K562 (cell line): Measurements from ENCODE around the gene CHPF. TPM values are rescaled to one million over a fixed set of nuclear protein-coding genes. Genes with fewer than 3 reads are reported as not detected.

ENCODE experiments used
- ATAC-seq: fragments of 200-7000 bp; cut with Tn5 transposase; 3 replicates; pipeline ENCODE4 v1.9.1; 2020; ENCODE audit warnings: moderate library complexity
- BruUV-seq: library from RNA; stranded (reverse); fragments of 400-500 nt; replicated peaks from 2 replicates; lab custom pipeline; 2021; lab: Mats Ljungman, UMichigan
- CTCF ChIA-PET: fragments of 300-600 bp; formaldehyde crosslinking; extraction: SDS; loops from one replicate; lab custom pipeline; 2021; ENCODE audit warnings: low intra/inter-chr PET ratio; lab: Yijun Ruan, JAX
- POLR2A ChIA-PET: fragments of 300-600, 350-650 bp; sonication (Branson Sonifier 250); formaldehyde crosslinking; extraction: SDS; loops from one replicate; lab custom pipeline; 2021; ENCODE audit warnings: antibody characterized with exemption, inconsistent platforms; lab: Yijun Ruan, JAX
- DNase-seq, 4 experiments: peaks; one replicate each; pipeline versions ENCODE4 v3.0.0 to v3.0.0-alpha.2; 2011 to 2018; ENCODE audit warnings: low spot score in 3 of 4, mixed read lengths in 3 of 4; ENCODE audit errors: extremely low read depth in 1 of 4
- FAIRE-seq: peaks from 2 replicates; lab custom pipeline; 2011; peaks lifted over from hg19 to GRCh38; lab: Jason Lieb, UNC
- H2AFZ ChIP-seq: 2 replicates; pipeline ENCODE4 v1.6.0; 2011; ENCODE audit warnings: low read depth, low read length, control low read depth, inconsistent platforms
- H3K27ac ChIP-seq: fragments of 200-600 bp; 3 replicates; pipeline ENCODE4 v1.8.0; 2011; ENCODE audit warnings: low read depth, mild to moderate bottlenecking, control low read depth, inconsistent platforms, low read length, moderate library complexity, mixed read lengths; ENCODE audit errors: extremely low read depth
- H3K27me3 ChIP-seq, 2 experiments: fragments of 300-600 bp in 1 of 2; 2 replicates in 1 of 2; 3 replicates in 1 of 2; pipeline versions ENCODE4 v1.6.0 to v1.8.0; 2011; ENCODE audit warnings: inconsistent platforms in 2 of 2, low read length in 2 of 2, mild to moderate bottlenecking in 1 of 2, mixed read lengths in 1 of 2, moderate library complexity in 1 of 2; ENCODE audit not compliant: control insufficient read depth in 2 of 2, insufficient read depth in 2 of 2
- H3K36me3 ChIP-seq: fragments of 300-600 bp; 3 replicates; pipeline ENCODE4 v1.8.0; 2011; ENCODE audit warnings: mild to moderate bottlenecking, low read length, inconsistent platforms; ENCODE audit not compliant: control insufficient read depth, insufficient read depth
- H3K4me1 ChIP-seq, 2 experiments: fragments of 200-600 bp in 1 of 2; replicated peaks in 1 of 2; 2 replicates in 1 of 2; 3 replicates in 1 of 2; pipeline versions ENCODE4 v1.5.1 to v1.8.0; 2011; ENCODE audit warnings: inconsistent platforms in 2 of 2, low read length in 2 of 2, mild to moderate bottlenecking in 1 of 2, mixed read lengths in 1 of 2, moderate library complexity in 1 of 2; ENCODE audit not compliant: control insufficient read depth in 2 of 2, insufficient read depth in 2 of 2
- H3K4me2 ChIP-seq: 2 replicates; pipeline ENCODE4 v1.6.1; 2011; ENCODE audit warnings: low read length, control low read depth, inconsistent platforms, mixed read lengths; ENCODE audit not compliant: insufficient read depth
- H3K4me3 ChIP-seq: fragments of 200-600 bp; sonication (generic), shearing (Covaris generic); 2 replicates; pipeline ENCODE4 v1.5.1; 2016; ENCODE audit warnings: control low read depth, inconsistent platforms
- H3K79me2 ChIP-seq: fragments of 200-600 bp; 3 replicates; pipeline ENCODE4 v1.8.0; 2011; ENCODE audit warnings: low read length, inconsistent platforms; ENCODE audit not compliant: control insufficient read depth, insufficient read depth
- H3K9ac ChIP-seq, 2 experiments: 2 replicates each; pipeline versions ENCODE4 v1.6.0 to v1.6.1; 2011; ENCODE audit warnings: low read depth in 2 of 2, low read length in 2 of 2, control low read depth in 1 of 2, inconsistent platforms in 1 of 2, mild to moderate bottlenecking in 1 of 2, mixed read lengths in 1 of 2; ENCODE audit not compliant: insufficient read depth in 1 of 2
- H3K9me1 ChIP-seq: one replicate; pipeline ENCODE4 v1.6.0; 2011; ENCODE audit warnings: inconsistent platforms, mild to moderate bottlenecking, low read length, moderate library complexity; ENCODE audit not compliant: control insufficient read depth, insufficient read depth
- H3K9me3 ChIP-seq: replicated peaks from 2 replicates; pipeline ENCODE4 v1.5.1; 2011; ENCODE audit warnings: low read depth, low read length, inconsistent platforms; ENCODE audit not compliant: control insufficient read depth, insufficient read depth
- H4K20me1 ChIP-seq: replicated peaks from 2 replicates; pipeline ENCODE4 v1.6.1; 2011; ENCODE audit warnings: low read length, inconsistent platforms, mixed read lengths; ENCODE audit not compliant: control insufficient read depth, insufficient read depth
- RNF2 ChIP-seq: sonication (generic); IDR thresholded peaks from 2 replicates; pipeline ENCODE4 v1.6.1; 2016
- WGBS: fragments of 100-300 bp; shearing (Covaris generic); methylation state at CpG from one replicate; pipeline ENCODE4 v1.1.6; 2016; ENCODE audit warnings: low coverage, mixed read lengths; ENCODE audit not compliant: insufficient coverage; ENCODE audit errors: missing lambda C conversion rate; 5-methylcytosine and 5-hydroxymethylcytosine counted together
- in situ Hi-C: fragments of 300-500 bp; cut with MboI; formaldehyde crosslinking; loops from 4 replicates; pipeline ENCODE4 v1.15.0; 2018; ENCODE audit warnings: inconsistent platforms, mixed read lengths
- intact Hi-C: fragments of 100-400 bp; cut with micrococcal nuclease; formaldehyde crosslinking; loops from 2 replicates; pipeline ENCODE4 v1.14.2; 2022
- polyA plus RNA-seq, 8 experiments: library from polyadenylated mRNA; depleted of rRNA in 4 of 8; stranded (reverse) in 5 of 8; unstranded in 3 of 8; fragments of >200 nt; fragmentation: Nextera tagmentation in 2 of 8; fragmentation: Illumina TruSeq in 1 of 8; extraction: Ambion mirVana in 2 of 8; extraction: Trizol in 1 of 8; gene quantifications; 2 replicates each; pipeline versions ENCODE4 v1.2.1 to v1.2.3, GENCODE V29; 2011 to 2014; ENCODE audit warnings: inconsistent platforms in 1 of 8, missing spikeins in 1 of 8
- total RNA-seq, 7 experiments: library from RNA; depleted of rRNA in 6 of 7; stranded (reverse); fragments of >200 nt in 6 of 7; fragmentation: Illumina TruSeq in 2 of 7; extraction: Trizol in 2 of 7; gene quantifications; 2 replicates each; pipeline versions ENCODE4 v1.2.1 to v1.2.3, GENCODE V29; 2011 to 2021; ENCODE audit warnings: low replicate concordance in 1 of 7
- TF ChIP-seq, protein P1 (sequence below): sonication (generic); formaldehyde crosslinking; IDR thresholded peaks from 2 replicates; pipeline ENCODE4 v1.8.1; 2023; ENCODE audit warnings: mild to moderate bottlenecking, missing genetic modification reagents

CHPF gene
- total and polyA plus RNA-seq, 9 of the 15 experiments (the other 6 are each of a cell fraction or from before 2014, with no cell fraction given): 0.15 to 57.2 (median 7.9) TPM

DNA sequence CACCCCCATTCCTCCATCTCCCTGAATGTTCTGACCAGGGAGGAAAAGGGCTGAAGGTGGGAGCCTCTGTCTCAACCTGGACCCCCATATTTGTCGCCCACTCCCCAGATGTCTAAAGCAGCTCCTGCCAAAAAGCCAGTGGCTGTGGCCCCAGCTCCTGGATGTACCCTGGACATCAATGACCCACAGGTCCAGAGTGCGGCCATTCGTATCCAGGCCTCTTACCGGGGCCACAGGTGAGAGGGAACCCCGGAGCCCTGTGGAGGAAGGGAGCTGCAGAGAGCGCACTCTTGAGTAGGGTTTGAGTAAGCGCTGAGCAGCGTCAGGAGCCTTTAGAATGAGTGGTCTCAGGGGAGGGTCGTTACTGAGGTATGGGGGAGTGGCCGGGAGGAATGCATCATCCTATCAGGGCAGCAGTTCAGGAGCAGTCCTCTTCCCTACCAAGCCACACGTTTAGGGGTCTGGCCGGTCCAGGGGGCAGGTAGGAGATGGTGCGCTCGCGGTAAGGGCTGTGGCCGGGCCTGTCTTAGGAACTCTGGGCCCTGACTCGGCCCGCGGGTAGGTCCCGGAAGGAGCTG lies 47.3 kb downstream of the CHPF start:
- H3K4me1 ChIP-seq: peaks cover 33 to 65% of the 10 kb centered on the region in 2 experiments
- FAIRE-seq: no peak
- H3K4me2 ChIP-seq: no peak overlapping the region
- no peak overlapping the region for H3K4me3 ChIP-seq
- BruUV-seq: no TSS peak
- no peaks in the 10 kb centered on the region for H3K9me1 ChIP-seq
- CTCF ChIA-PET: interaction anchor here (0.8 to 2.2 kb wide), 3 partner anchors 13 to 34 kb away, joined by 3 to 9 read pairs (median 3); no protein-coding TSS in a partner anchor
- H4K20me1 ChIP-seq: no peaks in the 10 kb centered on the region
- TF ChIP-seq, protein P1, sequence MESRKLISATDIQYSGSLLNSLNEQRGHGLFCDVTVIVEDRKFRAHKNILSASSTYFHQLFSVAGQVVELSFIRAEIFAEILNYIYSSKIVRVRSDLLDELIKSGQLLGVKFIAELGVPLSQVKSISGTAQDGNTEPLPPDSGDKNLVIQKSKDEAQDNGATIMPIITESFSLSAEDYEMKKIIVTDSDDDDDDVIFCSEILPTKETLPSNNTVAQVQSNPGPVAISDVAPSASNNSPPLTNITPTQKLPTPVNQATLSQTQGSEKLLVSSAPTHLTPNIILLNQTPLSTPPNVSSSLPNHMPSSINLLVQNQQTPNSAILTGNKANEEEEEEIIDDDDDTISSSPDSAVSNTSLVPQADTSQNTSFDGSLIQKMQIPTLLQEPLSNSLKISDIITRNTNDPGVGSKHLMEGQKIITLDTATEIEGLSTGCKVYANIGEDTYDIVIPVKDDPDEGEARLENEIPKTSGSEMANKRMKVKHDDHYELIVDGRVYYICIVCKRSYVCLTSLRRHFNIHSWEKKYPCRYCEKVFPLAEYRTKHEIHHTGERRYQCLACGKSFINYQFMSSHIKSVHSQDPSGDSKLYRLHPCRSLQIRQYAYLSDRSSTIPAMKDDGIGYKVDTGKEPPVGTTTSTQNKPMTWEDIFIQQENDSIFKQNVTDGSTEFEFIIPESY (CRISPR knock-in tag): 0 out of 2 replicates have a peak, but pooled peaks have one; percentile 46
- TF ChIP-seq RNF2: no peak
- TF ChIP-seq, all 486 proteins: peak for 1
- WGBS: 89% methylated on average over 10 of the region's 20 CpGs
- H3K79me2 ChIP-seq: peaks cover 37% of the 10 kb centered on the region
- intact Hi-C loops: no loop called here
- peak overlapping the region in 1 of 2 experiments; percentile 81; a peak in 1 of 4 replicates for H3K9ac ChIP-seq
- H3K27me3 ChIP-seq: no peaks in the 10 kb centered on the region
- H2AFZ ChIP-seq: no peak overlapping the region
- in situ Hi-C loops: no loop called here
- no peaks in the 10 kb centered on the region for H3K36me3 ChIP-seq
- H3K27ac ChIP-seq: no peak overlapping the region
- DNase-seq (no peak), ATAC-seq (no peak)
- POLR2A ChIA-PET: interaction anchor here (0.7 to 0.8 kb wide), 3 partner anchors 11 to 88 kb away, joined by 3 to 4 read pairs (median 3); no protein-coding TSS in a partner anchor
- no peaks in the 10 kb centered on the region for H3K9me3 ChIP-seq
